ENCODE results near the gene MRAP.

MRAP gene

DNA sequence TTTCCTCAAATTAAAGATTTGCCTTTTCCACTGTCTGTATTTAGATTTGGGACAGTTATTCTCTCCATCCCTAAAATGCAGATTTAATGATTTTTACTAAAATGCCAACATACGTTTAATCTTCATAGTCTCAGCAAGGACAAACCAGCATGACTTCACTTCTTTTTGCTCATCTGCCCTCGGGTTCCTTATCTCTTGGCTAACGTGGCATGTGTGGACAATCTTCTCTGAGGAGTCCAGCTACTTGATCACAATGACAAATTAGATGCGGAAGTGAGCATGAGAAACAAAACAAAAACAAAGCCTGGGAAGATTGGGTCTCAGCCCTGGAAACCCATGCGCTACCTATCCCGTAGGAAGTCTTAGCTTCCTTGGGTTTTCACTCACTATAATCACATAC lies 1.0 kb downstream of the MRAP start:
- H3K9ac ChIP-seq (ENCODE audit: low read length), result no peak overlapping the region
- no peaks in the 10 kb centered on the region for H3K79me2 ChIP-seq (ENCODE audit: insufficient read depth, low read length)
- TF ChIP-seq EZH2 (IDR thresholded peaks at IDR 0.05; ENCODE audit: borderline replicate concordance, low read length), result no peak
- TF ChIP-seq, protein P1, sequence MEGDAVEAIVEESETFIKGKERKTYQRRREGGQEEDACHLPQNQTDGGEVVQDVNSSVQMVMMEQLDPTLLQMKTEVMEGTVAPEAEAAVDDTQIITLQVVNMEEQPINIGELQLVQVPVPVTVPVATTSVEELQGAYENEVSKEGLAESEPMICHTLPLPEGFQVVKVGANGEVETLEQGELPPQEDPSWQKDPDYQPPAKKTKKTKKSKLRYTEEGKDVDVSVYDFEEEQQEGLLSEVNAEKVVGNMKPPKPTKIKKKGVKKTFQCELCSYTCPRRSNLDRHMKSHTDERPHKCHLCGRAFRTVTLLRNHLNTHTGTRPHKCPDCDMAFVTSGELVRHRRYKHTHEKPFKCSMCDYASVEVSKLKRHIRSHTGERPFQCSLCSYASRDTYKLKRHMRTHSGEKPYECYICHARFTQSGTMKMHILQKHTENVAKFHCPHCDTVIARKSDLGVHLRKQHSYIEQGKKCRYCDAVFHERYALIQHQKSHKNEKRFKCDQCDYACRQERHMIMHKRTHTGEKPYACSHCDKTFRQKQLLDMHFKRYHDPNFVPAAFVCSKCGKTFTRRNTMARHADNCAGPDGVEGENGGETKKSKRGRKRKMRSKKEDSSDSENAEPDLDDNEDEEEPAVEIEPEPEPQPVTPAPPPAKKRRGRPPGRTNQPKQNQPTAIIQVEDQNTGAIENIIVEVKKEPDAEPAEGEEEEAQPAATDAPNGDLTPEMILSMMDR (IDR thresholded peaks at IDR 0.05; ENCODE audit: low read length), result no peak
- H3K9me3 ChIP-seq (ENCODE audit: low read length), result no peaks in the 10 kb centered on the region
- H3F3A ChIP-seq (ENCODE audit: insufficient read depth, low read length), result no peaks in the 10 kb centered on the region
- no peaks in the 10 kb centered on the region for H3K4me1 ChIP-seq (ENCODE audit: insufficient read depth, low read length, severe bottlenecking)
- H3K27me3 ChIP-seq (ENCODE audit: insufficient read depth, low read length), result no peaks in the 10 kb centered on the region
- H3K9me2 ChIP-seq (ENCODE audit: low read depth, low read length), result no peaks in the 10 kb centered on the region
- H4K20me1 ChIP-seq (ENCODE audit: insufficient read depth, low read length), result no peaks in the 10 kb centered on the region
- H2AFZ ChIP-seq (ENCODE audit: low read length), result no peak overlapping the region
- H3K27ac ChIP-seq (ENCODE audit: low read depth, low read length, poor library complexity, severe bottlenecking), result no peak overlapping the region
- H3K4me2 ChIP-seq (ENCODE audit: low read length), result no peak overlapping the region
- H3K36me3 ChIP-seq (ENCODE audit: insufficient read depth, low read length), result 0 out of 2 replicates have a peak, but pooled peaks cover 17% of the 10 kb centered on the region
- no peak overlapping the region for H3K4me3 ChIP-seq (ENCODE audit: low read depth, low read length, poor library complexity, severe bottlenecking)

DNA sequence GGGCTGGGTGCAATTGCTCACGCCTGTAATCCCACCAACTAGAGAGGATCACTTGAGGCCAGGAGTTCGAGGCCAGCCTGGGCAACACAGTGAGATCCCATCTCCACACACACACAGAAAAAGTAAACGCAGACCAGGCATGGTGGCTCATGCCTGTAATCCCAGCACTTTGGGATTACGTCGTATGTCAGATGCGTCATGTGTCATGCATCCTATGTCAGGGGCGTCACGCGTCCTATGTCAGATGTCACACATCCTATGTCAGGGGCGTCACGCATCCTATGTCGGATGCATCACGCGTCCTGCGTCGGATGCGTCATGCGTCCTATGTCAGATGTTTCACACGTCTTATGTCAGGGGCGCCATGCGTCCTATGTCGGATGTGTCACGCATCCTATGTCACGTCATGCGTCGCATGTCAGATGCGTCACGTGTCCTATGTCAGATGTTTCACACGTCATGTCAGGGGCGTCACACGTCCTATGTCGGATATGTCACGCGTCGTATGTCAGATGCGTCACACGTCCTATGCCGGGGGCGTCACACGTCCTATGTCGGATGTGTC lies 1.5 kb downstream of the MRAP start:
- Histone ChIP-seq H3F3A (ENCODE audit: insufficient read depth, low read length) (no peaks in the 10 kb centered on the region), H3K4me1 (ENCODE audit: insufficient read depth, low read length, severe bottlenecking) (no peaks in the 10 kb centered on the region), H2AFZ (ENCODE audit: low read length) (no peak overlapping the region), H3K27ac (ENCODE audit: low read depth, low read length, poor library complexity, severe bottlenecking) (no peak overlapping the region), H3K36me3 (ENCODE audit: insufficient read depth, low read length) (0 out of 2 replicates have a peak, but pooled peaks cover 17% of the 10 kb centered on the region), H3K9ac (ENCODE audit: low read length) (no peak overlapping the region), H3K9me3 (ENCODE audit: low read length) (no peaks in the 10 kb centered on the region), H3K27me3 (ENCODE audit: insufficient read depth, low read length) (no peaks in the 10 kb centered on the region), H3K79me2 (ENCODE audit: insufficient read depth, low read length) (no peaks in the 10 kb centered on the region), H3K4me3 (ENCODE audit: low read depth, low read length, poor library complexity, severe bottlenecking) (no peak overlapping the region), H4K20me1 (ENCODE audit: insufficient read depth, low read length) (no peaks in the 10 kb centered on the region), H3K9me2 (ENCODE audit: low read depth, low read length) (no peaks in the 10 kb centered on the region), H3K4me2 (ENCODE audit: low read length) (no peak overlapping the region)
- TF ChIP-seq, protein P1 (IDR thresholded peaks at IDR 0.05; ENCODE audit: low read length), result no peak
- no peak for TF ChIP-seq EZH2 (IDR thresholded peaks at IDR 0.05; ENCODE audit: borderline replicate concordance, low read length)

DNA sequence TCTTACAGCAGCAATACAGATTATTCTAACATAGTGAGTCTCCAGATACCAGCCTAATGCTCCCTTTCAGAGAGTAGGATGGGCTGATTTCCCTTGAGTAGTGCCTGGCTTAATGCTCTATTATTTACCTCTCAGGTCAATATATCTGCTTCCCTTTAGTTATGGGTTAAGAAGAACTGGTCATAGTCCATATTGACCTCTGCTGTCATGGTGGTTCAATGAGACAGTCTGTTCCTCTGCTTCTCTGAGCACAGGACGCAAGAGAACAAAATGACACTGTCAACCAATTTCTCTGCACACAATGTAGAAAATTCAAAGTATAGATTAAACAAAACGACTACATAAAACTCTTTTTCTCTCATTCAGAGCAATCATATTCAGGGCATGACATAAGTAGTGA lies 2.9 kb downstream of the MRAP start:
- TF ChIP-seq, protein P1 (IDR thresholded peaks at IDR 0.05; ENCODE audit: low read length), result no peak
- no peak for TF ChIP-seq EZH2 (IDR thresholded peaks at IDR 0.05; ENCODE audit: borderline replicate concordance, low read length)
- H3K4me2 ChIP-seq (ENCODE audit: low read length), result no peak overlapping the region
- no peaks in the 10 kb centered on the region for H3K27me3 ChIP-seq (ENCODE audit: insufficient read depth, low read length)
- no peaks in the 10 kb centered on the region for H3K9me2 ChIP-seq (ENCODE audit: low read depth, low read length)
- no peaks in the 10 kb centered on the region for H3K4me1 ChIP-seq (ENCODE audit: insufficient read depth, low read length, severe bottlenecking)
- no peaks in the 10 kb centered on the region for H3K9me3 ChIP-seq (ENCODE audit: low read length)
- no peaks in the 10 kb centered on the region for H3F3A ChIP-seq (ENCODE audit: insufficient read depth, low read length)
- no peak overlapping the region for H2AFZ ChIP-seq (ENCODE audit: low read length)
- no peaks in the 10 kb centered on the region for H4K20me1 ChIP-seq (ENCODE audit: insufficient read depth, low read length)
- peaks cover 21% of the 10 kb centered on the region; the same call in 1 of the 2 replicates for H3K36me3 ChIP-seq (ENCODE audit: insufficient read depth, low read length)
- no peak overlapping the region for H3K9ac ChIP-seq (ENCODE audit: low read length)
- no peaks in the 10 kb centered on the region for H3K79me2 ChIP-seq (ENCODE audit: insufficient read depth, low read length)
- no peak overlapping the region for H3K27ac ChIP-seq (ENCODE audit: low read depth, low read length, poor library complexity, severe bottlenecking)
- no peak overlapping the region for H3K4me3 ChIP-seq (ENCODE audit: low read depth, low read length, poor library complexity, severe bottlenecking)
